Gastrocnemius medialis (tissue), 4 donors: ENCODE results near the gene KLHL25. TPM values are rescaled to one million over a fixed set of nuclear protein-coding genes. Genes with fewer than 3 reads are reported as not detected.
"Not testable (repeated sequence)": the region's sequence is repeated elsewhere in the genome, so short reads cannot be mapped to it uniquely, and the experiment has no call there.

ENCODE experiments used
- ATAC-seq, 2 donors: fragments of 150-250 bp; one replicate each; pipeline ENCODE4 v1.9.1; 2016
- DNase-seq, 2 donors: peaks; one replicate each; pipeline ENCODE4 v3.0.0-alpha.2; 2019
- H3K27ac ChIP-seq, 4 donors: fragments of 200-600 bp; sonication (generic); 1 replicate in 1 of 4; 2 replicates in 3 of 4; pipeline ENCODE4 v1.5.1; 2016 to 2018; ENCODE audit warnings: mild to moderate bottlenecking in 2 of 4, moderate library complexity in 1 of 4
- H3K27me3 ChIP-seq, 3 donors: fragments of 200-600 bp; sonication (generic) in 2 of 3; 1 replicate in 1 of 3; 2 replicates in 2 of 3; pipeline versions ENCODE4 v1.5.1 to v1.6.0; 2016 to 2019; ENCODE audit warnings: mild to moderate bottlenecking in 1 of 3, moderate library complexity in 1 of 3
- H3K36me3 ChIP-seq, 2 donors: fragments of 200-600 bp; sonication (generic) in 1 of 2; one replicate each; pipeline ENCODE4 v1.5.1; 2017 to 2018
- H3K4me1 ChIP-seq, 2 donors: fragments of 200-600 bp; sonication (generic) in 1 of 2; one replicate each; pipeline ENCODE4 v1.5.1; 2016 to 2017; ENCODE audit warnings: mild to moderate bottlenecking in 2 of 2
- H3K4me3 ChIP-seq, 4 donors: fragments of 200-600 bp; sonication (generic) in 3 of 4; 1 replicate in 1 of 4; 2 replicates in 3 of 4; pipeline ENCODE4 v1.5.1; 2016 to 2019; ENCODE audit warnings: mild to moderate bottlenecking in 2 of 4
- H3K9me3 ChIP-seq, 3 donors: fragments of 200-600 bp; sonication (generic) in 2 of 3; 1 replicate in 1 of 3; 2 replicates in 2 of 3; pipeline ENCODE4 v1.5.1; 2016 to 2019
- CTCF ChIP-seq, 5 experiments: fragments of 450-650 bp in 3 of 5; fragments of 200-600 bp in 2 of 5; sonication (generic) in 2 of 5; IDR thresholded peaks in 4 of 5; conservative IDR thresholded peaks in 1 of 5; 1 replicate in 4 of 5; 2 replicates in 1 of 5; pipeline ENCODE4 v1.5.1; 2016 to 2019; ENCODE audit warnings: antibody characterized with exemption in 5 of 5, mild to moderate bottlenecking in 3 of 5, moderate library complexity in 3 of 5
- POLR2A ChIP-seq, 2 donors: fragments of 450-650 bp; IDR thresholded peaks; one replicate each; pipeline ENCODE4 v1.6.1; 2017; ENCODE audit warnings: antibody characterized with exemption in 2 of 2, mild to moderate bottlenecking in 2 of 2, moderate library complexity in 2 of 2
- in situ Hi-C, 4 donors: fragments of 200-750 bp; cut with MboI; loops; one replicate each; pipeline versions ENCODE4 v1.15.0 to v1.8.0; 2017; ENCODE audit warnings: low sequenced_read_pairs in 4 of 4
- intact Hi-C: fragments of 100-400 bp; cut with DNase I; formaldehyde crosslinking; loops from one replicate; pipeline ENCODE4 v1.15.1; 2023; ENCODE audit warnings: low total_unique reads
- total RNA-seq, 4 donors: library from RNA; depleted of rRNA; stranded (reverse); fragments of >200 nt; gene quantifications; one replicate each; pipeline versions ENCODE4 v1.1.0 to v1.2.3, GENCODE V29; 2016

KLHL25 gene
- total RNA-seq, 4 donors from 2014 or later, result 4.8 to 7.0 (median 6.8) TPM

GRCh38 chr15:85800478-85801123 is 5.9 kb upstream of the KLHL25 start:
- ATAC-seq (peak; percentile 99), DNase-seq (peak; percentile 89 to 95)
- H3K36me3 ChIP-seq, result no peaks in the 10 kb centered on the region

GRCh38 chr15:85796371-85796770 is 1.6 kb upstream of the KLHL25 start:
- ATAC-seq, in situ Hi-C loops, H3K27me3 ChIP-seq, H3K4me3 ChIP-seq, H3K9me3 ChIP-seq, H3K27ac ChIP-seq, DNase-seq, H3K36me3 ChIP-seq: not testable (repeated sequence)
- H3K4me1 ChIP-seq, result peaks cover 30 to 33% of the 10 kb centered on the region in 2 donors
- intact Hi-C loops, result loop anchor here (5.0 to 10.0 kb wide), 3 partner anchors 44 to 368 kb away; no protein-coding TSS in a partner anchor

More at GRCh38 chr15:85800478-85801123, 5.9 kb upstream of the KLHL25 start:
- Histone ChIP-seq H3K27me3 (no peaks in the 10 kb centered on the region), H3K27ac (peak overlapping the region; percentile 46 to 61 (median 52)), H3K4me3 (no peak overlapping the region), H3K4me1 (peaks cover 19 to 21% of the 10 kb centered on the region in 2 donors), H3K9me3 (no peaks in the 10 kb centered on the region)
- TF ChIP-seq POLR2A (IDR thresholded peaks at IDR 0.05), result no peak
- peak in 4 of 5 experiments; percentile 20 to 59 (median 54) for TF ChIP-seq CTCF (IDR thresholded peaks at IDR 0.05 in 4 of 5, conservative IDR thresholded peaks at IDR 0.05 in 1 of 5)
- in situ Hi-C loops, result loop anchor here in 1 of 4 donors (5.0 kb wide), 1 partner anchor 37 kb away; no protein-coding TSS in a partner anchor
- intact Hi-C loops, result loop anchor here (1.0 to 2.0 kb wide), 2 partner anchors 31 to 40 kb away; no protein-coding TSS in a partner anchor

- no peak for DNase-seq
- no peak for TF ChIP-seq CTCF (IDR thresholded peaks at IDR 0.05 in 4 of 5, conservative IDR thresholded peaks at IDR 0.05 in 1 of 5)
- TF ChIP-seq POLR2A (IDR thresholded peaks at IDR 0.05), result no peak
- Histone ChIP-seq H3K27me3 (no peaks in the 10 kb centered on the region), H3K27ac (peak overlapping the region; percentile 86 to 99 (median 98)), H3K9me3 (no peaks in the 10 kb centered on the region), H3K36me3 (no peaks in the 10 kb centered on the region), H3K4me1 (peaks cover 26 to 29% of the 10 kb centered on the region in 2 donors), H3K4me3 (peak overlapping the region; percentile 56 to 93 (median 83))
- ATAC-seq, result no peak
- intact Hi-C loops (loop anchor here (5.0 to 10.0 kb wide), 3 partner anchors 43 to 369 kb away; no protein-coding TSS in a partner anchor), in situ Hi-C loops (no loop called here)
Measured at GRCh38 chr15:85795337-85796305, 896 bp upstream of the KLHL25 start.

DNA sequence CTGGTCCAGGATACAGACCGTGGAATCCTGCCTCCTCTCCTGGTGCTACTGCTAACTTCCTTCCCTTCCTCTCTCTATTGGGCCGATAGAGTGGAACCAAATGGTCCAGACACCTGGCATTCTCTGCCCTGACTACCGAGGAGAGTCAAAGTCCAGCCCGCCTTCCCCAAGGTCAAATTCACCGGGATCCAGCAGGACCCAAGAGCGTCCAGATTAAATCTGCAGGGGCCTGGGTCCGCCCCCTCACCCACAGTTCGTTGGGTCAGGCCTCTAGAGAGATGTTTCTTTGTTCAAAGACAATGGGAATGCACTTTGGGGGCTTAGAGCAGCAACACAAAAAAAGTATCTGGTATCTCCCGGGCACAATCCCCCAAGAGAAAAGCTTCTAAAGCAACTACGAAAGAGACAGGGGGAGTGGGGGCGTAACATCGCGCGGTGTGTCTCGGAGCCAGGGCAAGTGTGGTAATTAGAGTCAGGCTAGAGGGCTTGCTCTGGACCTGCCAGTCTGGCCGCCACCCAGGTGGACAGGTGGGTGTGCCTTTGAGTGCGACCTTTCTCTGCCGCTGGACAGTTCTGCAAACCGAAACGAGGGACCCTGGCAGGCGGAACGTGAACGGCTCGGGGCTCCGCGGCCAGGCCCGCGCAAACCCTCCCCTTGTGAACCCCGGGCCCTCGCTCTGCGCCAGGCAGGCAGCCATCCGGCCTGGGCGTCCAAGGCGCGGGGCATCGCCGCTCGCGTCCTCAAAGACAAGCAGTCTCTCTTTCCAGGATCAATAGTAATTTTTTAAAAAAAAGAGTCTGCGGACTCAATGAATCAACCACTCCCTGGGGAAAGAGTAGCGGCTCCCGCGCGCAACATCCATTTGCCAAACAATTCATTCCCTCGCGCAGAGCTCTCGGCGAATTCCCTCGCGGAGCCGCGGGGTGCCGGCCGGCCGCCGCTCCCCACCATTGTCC is 806 bp downstream of the KLHL25 start:
- Histone ChIP-seq H3K4me1 (peaks cover 18 to 23% of the 10 kb centered on the region in 2 donors), H3K27me3 (no peaks in the 10 kb centered on the region), H3K27ac (peak overlapping the region; percentile 86 to 99 (median 98)), H3K36me3 (no peaks in the 10 kb centered on the region), H3K4me3 (peak overlapping the region; percentile 75 to 98 (median 92)), H3K9me3 (no peaks in the 10 kb centered on the region)
- TF ChIP-seq POLR2A (IDR thresholded peaks at IDR 0.05) (peak in 1 of 2 donors; percentile 46), CTCF (IDR thresholded peaks at IDR 0.05 in 4 of 5, conservative IDR thresholded peaks at IDR 0.05 in 1 of 5) (no peak)
- peak; percentile 71 to 90 for DNase-seq
- intact Hi-C loops, result loop anchor here (5.0 to 10.0 kb wide), 4 partner anchors 62 to 371 kb away; no protein-coding TSS in a partner anchor
- in situ Hi-C loops, result no loop called here
- ATAC-seq, result peak; percentile 49 to 73
